Psoas muscle (tissue), 8 donors: ENCODE results near the gene AUTS2. TPM values are rescaled to one million over a fixed set of nuclear protein-coding genes. Genes with fewer than 3 reads are reported as not detected.

Experiments
- ATAC-seq, 4 donors: fragments of 200-7000 bp; cut with Tn5 transposase; one replicate each; pipeline ENCODE4 v1.9.1; 2020; ENCODE audit warnings: moderate library complexity in 3 of 4, mild to moderate bottlenecking in 2 of 4
- DNase-seq, 2 donors: peaks; one replicate each; pipeline ENCODE4 v3.0.0-alpha.2; 2020
- H3K27ac ChIP-seq: fragments of 200-600 bp; one replicate; pipeline ENCODE4 v1.8.0; 2022
- H3K27me3 ChIP-seq, 3 donors: fragments of 200-600 bp in 1 of 3; one replicate each; pipeline versions ENCODE4 v1.6.1 to v1.8.0; 2013 to 2022; ENCODE audit warnings: low read length in 2 of 3, mild to moderate bottlenecking in 2 of 3, moderate library complexity in 1 of 3; ENCODE audit not compliant: insufficient read depth in 3 of 3
- H3K36me3 ChIP-seq, 2 donors: fragments of 200-600 bp in 1 of 2; one replicate each; pipeline versions ENCODE4 v1.6.1 to v1.8.0; 2013 to 2022; ENCODE audit warnings: low read depth in 1 of 2, mild to moderate bottlenecking in 1 of 2, moderate library complexity in 1 of 2; ENCODE audit not compliant: insufficient read depth in 1 of 2
- H3K4me1 ChIP-seq: fragments of 200-600 bp; one replicate; pipeline ENCODE4 v1.8.0; 2022
- H3K4me3 ChIP-seq: fragments of 200-600 bp; one replicate; pipeline ENCODE4 v1.8.0; 2022; ENCODE audit warnings: mild to moderate bottlenecking
- H3K9me3 ChIP-seq: fragments of 200-600 bp; one replicate; pipeline ENCODE4 v1.8.0; 2022
- WGBS, 3 donors: extraction: QIAGEN DNeasy Blood & Tissue Kit; methylation state at CpG; one replicate each; pipeline versions ENCODE4 v1.1.6 to v1.1.7; 2013; 5-methylcytosine and 5-hydroxymethylcytosine counted together
- intact Hi-C, 2 donors: fragments of 100-400 bp; cut with DNase I; formaldehyde crosslinking; loops; one replicate each; pipeline versions ENCODE4 v1.11.0 to v1.14.2; 2022
- polyA plus RNA-seq, 3 donors: library from polyadenylated mRNA; stranded (reverse); fragments of 200-250 nt; gene quantifications; one replicate each; pipeline ENCODE4 v1.2.3, GENCODE V29; 2013
- total RNA-seq, 4 donors: library from RNA; stranded (reverse); fragmentation: NEBNext Ultra II Directional in 2 of 4; extraction: Animal tissue kit (Norgen Biotek cat#: 25700) in 2 of 4; gene quantifications; one replicate each; pipeline versions ENCODE4 v1.2.1 to v1.2.4, GENCODE V29; 2021 to 2023
- TF ChIP-seq, protein P1 (sequence below): fragments of 200-600 bp; IDR thresholded peaks from one replicate; pipeline ENCODE4 v1.8.0; 2022; ENCODE audit warnings: antibody characterized with exemption
- donor health status: healthy with polysubstance abuse.
- donor health status: DM: no; HTN: no; CAD: no; lungs with moderate emphysema.
- donor health status: Bipolar disorder and iron deficiency.
- donor health status: healthy.
- donor health status: DM: yes; HTN: yes; CAD: no.
- donor health status: DM: no; HTN: no; CAD: no.
- donor health status: DM: no; HTN: no; CAD: no.
- donor health status: DM: yes; HTN: yes; CAD: no.

AUTS2 gene
- total and polyA plus RNA-seq, 7 donors: 5.0 to 33.5 (median 14.3) TPM

DNA sequence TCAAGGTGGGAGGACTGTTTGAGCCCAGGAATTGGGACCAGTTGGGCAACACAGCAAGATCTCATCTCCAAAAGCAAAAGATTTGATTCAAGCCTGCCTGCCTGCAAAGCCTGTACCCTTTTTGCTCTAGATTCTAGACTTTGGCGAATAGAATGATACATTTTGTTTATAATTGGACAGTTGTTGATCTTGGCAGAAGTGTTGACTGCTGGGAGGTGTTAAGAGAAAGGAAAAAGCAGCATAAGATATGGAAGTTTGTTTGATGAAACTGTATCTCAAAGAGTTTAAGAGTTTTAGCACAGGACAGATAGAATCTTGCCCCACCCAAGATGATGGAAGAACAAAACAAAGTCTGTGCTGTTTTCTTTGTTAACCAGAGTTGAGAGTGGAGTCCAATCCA, 224.1 kb downstream of the AUTS2 start:
- TF ChIP-seq, protein P1, sequence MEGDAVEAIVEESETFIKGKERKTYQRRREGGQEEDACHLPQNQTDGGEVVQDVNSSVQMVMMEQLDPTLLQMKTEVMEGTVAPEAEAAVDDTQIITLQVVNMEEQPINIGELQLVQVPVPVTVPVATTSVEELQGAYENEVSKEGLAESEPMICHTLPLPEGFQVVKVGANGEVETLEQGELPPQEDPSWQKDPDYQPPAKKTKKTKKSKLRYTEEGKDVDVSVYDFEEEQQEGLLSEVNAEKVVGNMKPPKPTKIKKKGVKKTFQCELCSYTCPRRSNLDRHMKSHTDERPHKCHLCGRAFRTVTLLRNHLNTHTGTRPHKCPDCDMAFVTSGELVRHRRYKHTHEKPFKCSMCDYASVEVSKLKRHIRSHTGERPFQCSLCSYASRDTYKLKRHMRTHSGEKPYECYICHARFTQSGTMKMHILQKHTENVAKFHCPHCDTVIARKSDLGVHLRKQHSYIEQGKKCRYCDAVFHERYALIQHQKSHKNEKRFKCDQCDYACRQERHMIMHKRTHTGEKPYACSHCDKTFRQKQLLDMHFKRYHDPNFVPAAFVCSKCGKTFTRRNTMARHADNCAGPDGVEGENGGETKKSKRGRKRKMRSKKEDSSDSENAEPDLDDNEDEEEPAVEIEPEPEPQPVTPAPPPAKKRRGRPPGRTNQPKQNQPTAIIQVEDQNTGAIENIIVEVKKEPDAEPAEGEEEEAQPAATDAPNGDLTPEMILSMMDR: no peak
- intact Hi-C loops: no loop called here
- DNase-seq: no peak
- H3K4me1 ChIP-seq: peaks cover 8% of the 10 kb centered on the region
- no peak for ATAC-seq
- H3K27me3 ChIP-seq: no peaks in the 10 kb centered on the region
- H3K27ac ChIP-seq: no peak overlapping the region
- WGBS, 3 donors: 84 to 88% (median 85%) methylated on average over 1 of the region's 1 CpG
- H3K4me3 ChIP-seq: no peak overlapping the region
- H3K36me3 ChIP-seq: no peaks in the 10 kb centered on the region
- H3K9me3 ChIP-seq: no peaks in the 10 kb centered on the region

DNA sequence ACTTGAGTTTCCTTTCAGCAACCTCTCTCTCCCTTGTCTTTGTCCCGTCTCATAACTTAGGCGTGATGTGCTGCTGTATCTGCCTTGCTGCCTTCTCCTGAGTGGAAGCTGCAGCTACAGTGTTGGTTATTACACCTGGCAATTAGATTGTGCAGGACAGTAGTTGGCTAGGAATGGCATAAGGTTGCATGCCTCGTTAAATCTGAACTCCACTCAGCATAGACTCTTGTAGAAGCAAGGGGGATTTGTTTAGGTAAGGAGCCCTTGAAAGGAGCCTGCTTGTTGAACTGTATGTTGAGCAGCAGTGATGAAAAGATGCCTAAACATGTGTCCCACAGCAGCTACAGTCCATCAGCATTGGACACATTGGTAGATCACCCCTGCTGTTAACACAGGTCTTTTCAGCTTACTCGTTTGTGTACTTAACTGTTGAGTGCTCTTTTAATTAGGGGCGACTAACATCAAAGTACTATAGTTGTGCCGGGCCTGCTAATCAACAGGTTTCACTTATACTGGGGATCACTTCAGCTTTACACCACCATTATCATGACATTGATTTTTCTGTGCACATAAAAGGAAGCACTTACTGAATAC, 225.0 kb downstream of the AUTS2 start:
- Histone ChIP-seq H3K9me3 (no peaks in the 10 kb centered on the region), H3K4me1 (peaks cover 8% of the 10 kb centered on the region), H3K4me3 (no peak overlapping the region), H3K36me3 (no peaks in the 10 kb centered on the region), H3K27ac (no peak overlapping the region), H3K27me3 (no peaks in the 10 kb centered on the region)
- WGBS, 3 donors: 86 to 91% (median 89%) methylated on average over 6 of the region's 6 CpGs
- no peak for ATAC-seq
- DNase-seq: no peak
- intact Hi-C loops: no loop called here
- TF ChIP-seq, protein P1: no peak

DNA sequence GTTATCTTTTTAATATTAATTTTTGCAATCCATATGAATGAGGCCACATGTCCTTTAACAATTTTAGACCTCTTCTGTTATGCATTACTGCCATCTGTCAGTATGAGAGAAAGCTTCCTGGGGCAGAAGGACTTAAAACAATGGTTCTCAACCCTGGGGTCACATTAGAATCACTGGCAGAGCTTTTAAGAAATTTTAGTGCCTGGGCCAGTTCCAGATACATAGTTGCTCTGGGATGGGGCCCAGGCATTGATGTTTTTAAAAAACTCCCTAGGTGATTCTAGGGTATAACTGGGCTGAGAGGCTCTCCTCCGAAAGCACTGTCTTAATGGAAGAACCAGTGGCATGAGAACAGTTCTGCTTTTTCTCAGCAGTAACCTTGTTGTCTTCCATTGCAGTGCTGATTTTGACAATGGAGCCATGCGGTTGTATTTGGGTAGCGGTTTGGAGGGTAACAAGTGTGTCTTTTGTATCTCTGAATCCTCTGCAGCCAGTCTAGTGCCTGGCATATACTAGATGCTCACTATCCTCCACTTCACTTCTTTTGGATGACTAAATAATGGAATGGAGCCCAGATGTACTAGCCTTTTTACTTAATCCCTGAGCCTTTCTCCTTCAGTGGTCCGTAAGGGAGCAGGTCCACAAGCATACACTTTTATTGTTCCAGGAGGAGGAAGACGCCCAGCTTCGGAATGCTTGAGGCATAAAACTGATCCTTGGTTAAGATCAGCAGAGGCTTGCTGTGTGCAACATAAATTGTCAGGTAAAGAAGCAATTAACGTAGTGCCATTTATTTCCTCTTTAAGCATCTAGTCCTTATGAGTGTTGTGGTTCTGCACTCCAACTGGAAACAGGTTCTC, 227.1 kb downstream of the AUTS2 start:
- intact Hi-C loops: no loop called here
- H3K4me3 ChIP-seq: no peak overlapping the region

DNA sequence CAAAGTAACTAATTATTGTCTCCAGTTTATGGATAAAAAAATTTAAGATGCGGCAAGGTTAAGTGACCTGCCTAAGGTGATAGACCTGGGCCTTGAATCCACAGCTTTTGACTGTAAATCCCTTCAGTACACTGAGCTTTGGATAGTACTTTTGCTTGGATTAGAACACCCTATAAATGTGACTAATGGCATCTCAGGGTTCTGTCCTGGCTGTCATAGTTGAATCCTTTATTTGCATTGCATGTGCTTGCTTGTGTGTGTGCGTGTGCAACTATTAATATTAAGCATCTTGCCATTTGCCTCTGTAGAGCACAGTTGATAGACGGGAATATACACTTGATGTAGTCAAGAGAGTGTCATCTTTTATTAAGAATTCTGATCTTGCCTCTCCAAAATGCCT, 228.0 kb downstream of the AUTS2 start:
- Histone ChIP-seq H3K27ac (no peak overlapping the region), H3K4me1 (peaks cover 8% of the 10 kb centered on the region), H3K27me3 (no peaks in the 10 kb centered on the region), H3K9me3 (peaks cover 7% of the 10 kb centered on the region), H3K36me3 (no peaks in the 10 kb centered on the region), H3K4me3 (no peak overlapping the region)
- 94 to 99% (median 96%) methylated on average over 3 of the region's 3 CpGs for WGBS, 3 donors
- DNase-seq (no peak), ATAC-seq (no peak)
- TF ChIP-seq, protein P1: no peak
- intact Hi-C loops: no loop called here

More for the DNA sequence above, 227.1 kb downstream of the AUTS2 start:
- no peak for DNase-seq
- peaks cover 7% of the 10 kb centered on the region for H3K9me3 ChIP-seq
- WGBS, 3 donors: 91 to 94% (median 91%) methylated on average over 7 of the region's 7 CpGs
- H3K27ac ChIP-seq: no peak overlapping the region
- no peaks in the 10 kb centered on the region for H3K36me3 ChIP-seq
- no peaks in the 10 kb centered on the region for H3K27me3 ChIP-seq
- TF ChIP-seq, protein P1: peak; percentile 21
- no peak for ATAC-seq
- peaks cover 8% of the 10 kb centered on the region for H3K4me1 ChIP-seq
